DMS53 (cell line): Measurements from ENCODE around the gene KCNJ15.

ENCODE experiments used
- DNase-seq: peaks from one replicate; lab custom pipeline; 2025; lab: John Stamatoyannopoulos, UW

KCNJ15 gene

DNA sequence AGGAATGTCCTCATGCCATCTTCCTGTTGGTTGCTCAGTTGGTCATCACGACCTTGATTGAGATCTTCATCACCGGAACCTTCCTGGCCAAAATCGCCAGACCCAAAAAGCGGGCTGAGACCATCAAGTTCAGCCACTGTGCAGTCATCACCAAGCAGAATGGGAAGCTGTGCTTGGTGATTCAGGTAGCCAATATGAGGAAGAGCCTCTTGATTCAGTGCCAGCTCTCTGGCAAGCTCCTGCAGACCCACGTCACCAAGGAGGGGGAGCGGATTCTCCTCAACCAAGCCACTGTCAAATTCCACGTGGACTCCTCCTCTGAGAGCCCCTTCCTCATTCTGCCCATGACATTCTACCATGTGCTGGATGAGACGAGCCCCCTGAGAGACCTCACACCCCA, 42.9 kb downstream of the KCNJ15 start:
- no peak for DNase-seq

DNA sequence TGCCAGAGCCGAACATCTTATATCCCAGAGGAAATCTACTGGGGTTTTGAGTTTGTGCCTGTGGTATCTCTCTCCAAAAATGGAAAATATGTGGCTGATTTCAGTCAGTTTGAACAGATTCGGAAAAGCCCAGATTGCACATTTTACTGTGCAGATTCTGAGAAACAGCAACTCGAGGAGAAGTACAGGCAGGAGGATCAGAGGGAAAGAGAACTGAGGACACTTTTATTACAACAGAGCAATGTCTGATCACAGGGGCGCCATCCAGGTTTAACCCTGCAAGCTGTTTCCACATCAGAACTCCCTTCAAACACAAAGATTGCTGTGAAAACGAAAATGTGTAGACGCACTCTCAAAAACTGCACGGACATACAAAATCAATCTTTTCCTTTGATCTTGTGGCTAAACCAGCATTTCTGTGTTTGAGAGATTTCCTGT, 43.4 kb downstream of the KCNJ15 start:
- DNase-seq, result no peak

DNA sequence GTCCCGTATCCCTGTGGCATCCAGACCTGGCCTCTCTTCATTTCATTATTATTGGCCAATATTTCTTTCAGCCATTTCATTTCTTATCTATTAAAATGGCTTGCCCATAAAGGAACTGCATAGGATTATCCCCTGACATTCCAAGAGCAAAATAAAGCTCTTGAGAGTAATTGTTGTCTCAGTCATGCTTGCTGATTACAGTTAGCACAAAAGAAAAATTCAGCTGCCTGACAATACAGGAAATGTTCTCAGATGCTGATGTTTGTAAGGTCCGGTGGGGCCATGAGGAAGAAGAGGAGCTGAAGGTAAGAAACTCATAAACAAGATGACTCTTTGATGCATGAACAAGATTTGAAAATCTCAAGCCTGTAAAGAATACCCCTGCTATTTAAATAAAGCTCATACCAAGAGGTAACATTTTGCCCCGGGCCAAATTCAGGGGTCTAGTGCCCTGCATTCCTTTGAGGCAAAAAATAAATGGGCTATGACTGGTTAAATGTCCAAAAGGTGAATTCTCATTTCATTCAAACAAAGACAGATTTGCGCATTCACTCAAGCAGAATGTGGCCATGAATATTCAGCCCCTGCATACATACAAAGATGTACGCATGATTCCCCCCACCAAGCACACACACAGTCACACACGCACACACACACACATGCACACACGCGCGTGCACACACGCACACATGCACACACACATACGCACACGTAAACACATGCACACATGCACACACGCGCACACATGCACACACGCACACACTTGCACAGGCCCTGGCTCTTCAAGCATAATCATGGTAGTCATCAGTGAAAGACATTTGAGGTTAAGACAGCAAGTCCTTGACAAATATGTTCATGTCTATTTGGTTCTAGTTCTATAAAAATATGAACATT, 44.8 kb downstream of the KCNJ15 start:
- no peak for DNase-seq

DNA sequence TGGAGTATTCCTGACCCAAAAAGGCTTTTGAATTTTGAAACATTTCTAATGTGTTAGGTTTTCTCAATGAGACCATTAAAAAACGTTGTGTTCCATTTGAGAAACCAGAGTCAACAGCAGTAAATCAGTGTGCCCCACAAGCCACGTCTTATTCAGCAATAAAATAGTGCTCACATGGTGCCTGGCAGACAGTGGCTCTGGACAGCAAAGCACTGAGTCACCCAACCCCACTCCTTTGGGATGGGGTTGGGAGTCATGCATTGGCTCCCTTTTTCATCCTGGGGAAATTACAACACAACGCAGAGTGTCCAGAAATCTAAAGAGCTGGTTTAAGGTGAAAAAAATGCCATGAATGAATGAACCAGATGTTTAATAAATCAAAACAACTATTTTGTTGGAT, 46.5 kb downstream of the KCNJ15 start:
- no peak for DNase-seq

DNA sequence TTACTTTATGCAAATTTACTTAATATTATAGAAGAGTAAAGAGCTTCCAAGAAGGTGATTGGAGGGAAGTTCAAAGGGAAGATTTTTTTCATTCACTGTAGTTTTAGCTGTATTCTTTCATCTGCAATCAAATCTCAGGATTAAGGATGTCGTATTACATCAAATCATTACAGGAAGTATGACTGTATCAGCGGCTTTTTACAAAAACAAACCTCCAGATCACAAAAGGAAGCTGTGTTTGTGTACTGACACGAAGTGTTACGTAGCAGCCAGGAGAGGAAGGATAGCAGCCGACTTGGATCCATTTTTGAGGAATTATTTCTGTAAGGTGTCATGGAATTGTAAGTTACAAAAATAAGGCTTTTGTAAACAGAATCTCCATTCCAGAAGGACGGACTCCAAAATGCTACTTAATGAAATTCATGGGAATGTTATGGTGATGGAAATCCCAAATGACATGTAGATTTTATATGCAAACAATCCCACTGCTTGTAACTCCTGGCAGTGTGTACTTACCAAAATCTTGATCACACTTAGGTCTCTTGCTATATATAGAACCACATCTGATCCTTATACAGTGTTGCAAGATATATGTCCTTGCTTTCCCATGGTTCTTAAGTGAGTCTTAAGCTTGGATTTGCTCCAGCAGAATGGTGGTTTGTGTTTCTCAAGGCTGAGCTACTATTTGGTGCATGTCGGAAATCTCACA, 49.8 kb downstream of the KCNJ15 start:
- no peak for DNase-seq

DNA sequence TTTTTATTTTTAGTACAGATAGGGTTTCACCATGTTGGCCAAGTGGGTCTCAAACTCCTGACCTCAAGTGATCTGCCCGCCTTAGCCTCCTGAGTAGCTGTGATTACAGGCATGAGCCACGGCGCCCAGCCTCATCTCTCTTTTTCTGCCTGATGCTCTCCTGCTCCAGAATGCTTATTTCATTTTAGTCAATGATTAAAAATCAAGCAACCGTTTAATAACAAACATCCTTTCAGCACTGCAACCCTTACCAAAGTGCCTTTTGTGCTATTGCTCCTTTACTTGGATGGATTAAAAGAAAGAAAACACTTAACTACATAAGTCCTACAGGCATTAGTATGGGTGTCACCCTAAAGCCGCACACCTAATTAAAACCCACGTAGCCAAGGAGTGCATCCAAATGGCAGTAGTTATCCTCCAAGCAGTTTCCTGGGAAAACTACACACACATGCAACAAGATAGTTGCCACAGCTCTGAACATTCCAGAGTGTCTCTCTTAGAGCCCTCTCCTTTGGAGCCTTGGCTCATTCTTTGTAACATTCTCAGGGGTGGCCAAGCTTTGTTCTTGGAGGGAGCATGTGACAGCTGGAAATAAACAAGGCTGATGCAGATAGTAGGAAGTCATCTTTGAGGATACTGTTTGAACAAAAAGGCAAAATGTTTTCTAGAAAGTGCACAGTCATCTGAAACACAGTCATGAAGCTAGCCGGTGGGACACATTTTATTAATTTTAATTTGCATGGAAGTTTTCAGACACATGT, 51.2 kb downstream of the KCNJ15 start:
- DNase-seq, result no peak

DNA sequence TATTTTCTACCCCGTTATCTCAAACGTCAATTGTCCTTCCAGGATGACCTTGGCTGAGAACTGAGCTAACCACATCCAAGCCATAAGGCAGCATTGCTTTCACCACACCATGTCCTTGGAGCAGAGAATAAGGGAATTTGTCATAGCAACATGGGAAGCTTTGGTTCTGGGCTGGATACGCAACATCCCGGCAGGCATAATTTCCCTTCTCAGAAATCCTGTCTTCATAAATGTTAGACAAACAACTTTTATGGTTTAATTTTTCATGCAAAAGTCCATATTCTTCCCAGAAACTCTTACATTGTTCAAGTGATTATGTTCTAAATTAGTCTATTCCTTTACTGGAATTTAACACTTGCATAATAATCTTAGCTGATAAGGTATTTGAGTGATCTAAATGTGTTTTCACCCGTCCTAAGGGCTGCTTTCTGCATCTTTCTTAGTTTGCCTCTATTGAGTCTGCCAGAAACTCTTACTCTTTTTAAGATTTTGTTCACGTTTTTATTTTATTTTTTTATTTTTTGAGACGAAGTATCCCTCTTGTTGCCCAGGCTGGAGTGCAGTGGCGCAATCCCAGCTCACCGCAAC, 51.8 kb downstream of the KCNJ15 start:
- no peak for DNase-seq

DNA sequence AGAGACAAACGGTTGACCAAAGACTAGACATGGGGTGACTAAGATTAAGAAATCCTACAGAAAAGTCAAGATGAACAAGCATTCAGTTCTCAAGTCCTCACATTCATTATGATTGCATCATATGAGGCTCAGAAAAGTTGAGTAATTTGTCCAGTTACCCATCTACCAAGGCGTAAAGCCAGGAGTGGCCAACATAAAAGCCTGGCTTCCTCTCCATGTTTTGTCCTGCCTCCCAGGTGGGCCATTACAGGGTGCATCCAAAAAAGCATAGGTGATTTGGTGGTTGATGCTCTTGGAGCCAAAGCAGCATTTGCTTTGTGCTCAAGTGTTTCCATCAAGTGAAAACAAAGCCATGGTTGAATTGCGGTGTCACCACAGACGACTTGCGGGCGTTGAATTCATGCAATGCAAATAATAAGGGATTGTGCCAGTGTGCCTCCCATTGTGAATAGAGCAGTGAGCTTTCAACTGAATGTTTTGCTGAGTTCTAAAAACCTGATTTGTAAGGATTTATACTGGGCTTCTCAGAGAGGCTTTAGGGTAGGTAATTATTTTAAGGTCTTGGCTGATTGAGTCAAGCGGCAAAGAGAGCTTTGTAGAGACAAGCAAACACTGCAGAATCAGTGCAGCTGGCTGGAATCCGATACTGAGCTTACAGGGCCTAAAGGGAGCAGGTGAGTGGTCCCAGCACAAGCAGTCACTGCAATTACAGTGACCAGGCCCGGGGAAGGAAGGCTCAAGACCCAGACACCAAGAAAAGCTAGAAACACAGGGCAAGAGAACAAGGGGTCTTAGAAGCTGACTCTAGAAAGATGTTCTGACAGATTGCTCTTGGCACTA, 54.1 kb downstream of the KCNJ15 start:
- no peak for DNase-seq

DNA sequence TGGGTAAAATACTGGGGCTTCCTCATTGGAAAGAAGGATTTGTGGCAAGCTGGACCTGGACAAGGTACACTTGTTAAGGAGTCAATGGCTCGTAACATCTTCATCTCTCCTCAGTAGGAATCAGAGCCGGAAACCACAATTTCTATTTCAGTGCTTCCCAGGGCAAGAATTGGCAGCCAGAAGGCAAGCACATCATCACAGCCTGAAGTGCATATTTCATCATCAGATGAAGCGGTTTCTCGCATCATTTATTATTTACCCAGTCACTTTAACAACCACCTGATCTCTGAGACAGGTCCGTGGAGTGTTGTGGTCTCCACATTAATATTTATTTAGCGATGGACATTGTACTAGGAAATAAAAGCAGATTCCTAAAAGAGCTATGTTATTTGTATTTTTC, 55.0 kb downstream of the KCNJ15 start:
- DNase-seq, result peak; percentile 38

DNA sequence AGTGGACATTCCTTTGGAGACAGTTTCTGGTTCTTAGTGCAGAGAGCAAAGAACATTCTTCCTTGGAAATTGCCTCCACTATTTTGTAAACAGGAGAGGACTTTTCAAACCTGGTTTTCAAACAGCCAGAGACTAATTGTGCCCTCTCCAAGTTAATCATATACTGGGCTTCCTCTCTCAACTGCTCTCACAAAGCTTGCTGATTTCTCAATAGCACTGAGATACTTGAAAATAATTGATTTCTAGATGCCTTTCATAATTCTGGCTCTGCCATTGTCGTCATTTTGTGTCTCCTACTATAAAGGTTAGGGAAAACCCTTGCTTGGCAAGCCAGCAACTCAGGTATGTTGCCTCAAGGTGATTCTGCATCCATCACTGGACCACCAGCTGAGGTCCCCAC, 56.0 kb downstream of the KCNJ15 start:
- DNase-seq, result no peak

DNA sequence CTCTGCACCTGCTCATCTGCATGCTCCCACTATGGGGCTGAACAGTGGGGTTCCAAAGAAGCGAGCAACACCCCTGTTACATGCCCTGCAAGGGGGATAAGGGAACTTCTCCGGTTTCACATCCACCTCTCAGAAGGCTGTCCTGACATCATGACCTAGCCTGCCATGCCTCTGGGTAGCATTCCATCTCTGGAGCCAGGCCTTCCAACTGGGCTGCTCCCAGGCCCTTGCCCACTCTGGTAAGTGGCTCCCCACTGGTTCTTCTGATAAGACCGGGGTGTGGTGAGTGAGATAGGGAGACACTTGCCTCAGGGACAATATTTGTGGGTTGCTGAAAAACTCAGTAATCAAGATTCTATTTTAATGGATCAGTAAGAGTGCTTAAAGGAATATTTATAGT, 57.8 kb downstream of the KCNJ15 start:
- no peak for DNase-seq

DNA sequence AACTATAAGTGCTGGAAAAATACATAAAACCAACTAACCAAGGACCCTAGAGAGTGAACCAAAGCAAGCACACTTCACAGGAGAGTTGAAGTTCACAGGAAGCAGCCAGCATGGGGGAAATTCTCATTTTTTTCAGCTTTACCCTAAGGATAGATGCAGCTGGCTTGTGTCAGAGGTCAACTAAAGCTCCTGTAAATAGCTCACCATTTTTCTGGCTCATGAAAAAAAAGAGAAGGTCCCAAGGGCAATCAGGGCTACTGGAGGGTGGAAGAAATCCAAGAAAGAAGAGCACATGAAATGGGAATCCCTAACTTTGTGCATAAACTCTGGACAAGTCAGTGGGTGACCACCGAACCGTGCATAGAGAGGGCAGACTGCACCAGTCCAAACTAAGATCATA, 58.3 kb downstream of the KCNJ15 start:
- DNase-seq, result no peak

DNA sequence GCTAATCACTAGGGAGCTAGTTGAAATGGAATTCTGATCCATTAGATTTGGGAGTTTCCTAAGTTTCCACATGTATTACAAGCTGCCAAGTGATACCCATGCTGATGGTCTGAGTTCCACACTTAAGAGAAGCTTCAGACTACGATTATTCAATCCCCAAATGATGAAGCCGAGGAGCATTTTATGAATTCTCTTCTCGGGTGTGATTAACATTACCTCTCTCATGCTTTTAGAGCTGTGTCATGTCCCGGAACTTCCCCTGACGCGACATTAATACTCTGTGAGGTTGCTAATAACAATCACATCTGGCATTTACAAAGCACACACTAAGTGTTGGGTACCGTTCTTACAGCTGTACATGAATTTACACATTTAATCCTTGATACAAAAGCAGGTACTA, 63.0 kb downstream of the KCNJ15 start:
- DNase-seq, result no peak

DNA sequence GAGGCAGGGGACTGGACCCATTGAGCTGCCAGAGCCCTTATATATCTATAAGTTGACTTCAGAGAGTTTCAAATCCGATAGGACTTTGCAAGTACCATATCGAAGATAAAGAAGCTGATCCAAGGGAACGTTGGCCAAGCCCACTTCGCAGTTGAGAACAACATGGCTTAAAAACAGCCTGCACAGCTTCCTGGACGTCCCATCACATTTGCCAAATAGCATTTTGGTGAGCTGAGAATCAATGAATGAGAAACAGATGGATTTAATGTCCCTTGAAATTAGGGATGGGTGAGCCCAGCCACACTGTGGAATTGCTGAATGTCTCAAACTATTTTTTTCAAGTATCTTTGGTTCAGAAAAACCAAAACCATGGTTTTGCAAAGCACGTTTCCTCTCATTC, 64.8 kb downstream of the KCNJ15 start:
- DNase-seq, result no peak

DNA sequence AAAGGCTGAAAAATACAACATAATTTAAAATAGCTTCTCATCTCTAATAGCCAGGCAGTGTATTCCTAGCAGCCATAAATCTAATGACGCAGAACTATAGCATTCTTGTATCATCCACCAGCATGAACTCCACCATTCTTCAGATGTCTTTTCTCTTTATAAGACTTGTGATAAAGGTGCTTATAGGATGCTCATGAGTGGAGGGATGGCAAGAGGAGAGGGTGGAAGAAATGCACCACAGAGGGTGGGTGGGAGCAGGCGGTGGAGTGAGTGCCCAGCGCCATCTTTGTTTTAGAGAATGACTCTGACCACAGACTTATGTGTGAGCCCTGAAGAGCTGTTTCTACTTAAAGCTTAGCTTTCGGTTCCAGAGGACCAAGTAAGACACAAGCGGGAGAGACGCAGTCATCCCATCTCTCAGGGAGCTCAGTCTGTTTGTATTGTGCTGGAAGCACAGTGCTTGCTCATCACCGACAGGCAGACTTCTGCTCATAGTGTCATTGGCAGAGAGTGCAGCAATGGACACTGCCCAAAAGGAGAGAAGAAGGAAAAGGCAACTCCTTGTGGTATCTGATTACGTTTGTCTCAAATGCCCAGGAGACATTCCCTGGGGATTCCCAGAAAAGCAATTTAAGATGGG, 65.6 kb downstream of the KCNJ15 start:
- DNase-seq, result no peak

DNA sequence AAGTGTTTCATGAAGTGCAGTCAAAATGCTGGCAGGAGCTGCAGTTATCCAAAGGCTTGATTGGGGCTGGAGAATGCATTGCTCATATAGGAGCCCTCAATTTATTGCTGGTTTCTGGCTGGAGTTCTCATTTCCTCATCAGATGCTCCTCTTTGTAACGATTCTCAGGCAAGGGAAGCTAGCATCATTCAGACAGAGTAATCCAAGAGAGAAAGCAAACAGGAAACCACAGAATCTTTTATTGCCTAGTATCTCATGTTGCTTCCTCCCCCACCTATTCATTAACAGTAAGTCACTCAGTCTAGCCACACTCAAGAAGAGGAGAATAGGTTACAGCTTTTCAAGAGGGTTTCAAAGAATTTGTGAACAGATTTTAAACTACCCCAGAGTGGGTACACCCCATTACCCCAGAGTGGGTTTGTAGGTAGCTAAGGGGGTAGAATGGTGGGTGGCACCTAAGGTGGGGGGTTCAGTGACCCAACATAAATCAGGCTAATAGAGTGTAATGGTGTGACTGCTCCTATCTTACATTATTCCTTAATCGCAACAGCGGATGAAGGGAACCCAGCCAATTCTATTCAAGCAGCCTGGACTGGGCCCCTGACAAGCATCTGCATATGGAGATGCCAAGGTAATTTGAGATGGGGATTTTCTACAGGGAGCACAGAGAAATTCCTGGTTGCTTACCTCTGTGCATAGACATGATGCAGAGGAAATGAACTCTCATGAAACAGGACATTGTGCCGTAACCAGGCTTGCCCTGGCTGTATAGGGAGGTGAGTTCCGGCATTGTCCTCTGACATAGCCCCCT, 67.1 kb downstream of the KCNJ15 start:
- DNase-seq, result no peak

DNA sequence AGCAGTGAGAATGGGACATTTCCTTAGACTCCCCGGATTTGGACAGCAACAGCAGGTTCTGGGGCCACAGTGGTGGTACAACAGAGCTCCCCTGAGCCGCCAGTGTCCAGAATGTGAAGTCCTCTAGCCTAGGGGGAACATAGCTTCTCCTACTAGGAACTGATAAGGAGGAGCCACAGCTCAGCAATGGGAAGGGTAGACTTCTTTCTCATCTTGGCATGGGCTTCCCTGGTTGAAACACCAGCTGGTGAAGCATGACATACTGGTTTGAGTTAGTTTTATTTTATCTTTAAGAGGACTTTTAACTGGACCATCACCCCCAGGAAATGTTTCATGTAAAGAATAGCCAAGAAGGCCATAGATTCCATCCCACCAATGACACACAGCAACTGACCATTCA, 68.4 kb downstream of the KCNJ15 start:
- no peak for DNase-seq

DNA sequence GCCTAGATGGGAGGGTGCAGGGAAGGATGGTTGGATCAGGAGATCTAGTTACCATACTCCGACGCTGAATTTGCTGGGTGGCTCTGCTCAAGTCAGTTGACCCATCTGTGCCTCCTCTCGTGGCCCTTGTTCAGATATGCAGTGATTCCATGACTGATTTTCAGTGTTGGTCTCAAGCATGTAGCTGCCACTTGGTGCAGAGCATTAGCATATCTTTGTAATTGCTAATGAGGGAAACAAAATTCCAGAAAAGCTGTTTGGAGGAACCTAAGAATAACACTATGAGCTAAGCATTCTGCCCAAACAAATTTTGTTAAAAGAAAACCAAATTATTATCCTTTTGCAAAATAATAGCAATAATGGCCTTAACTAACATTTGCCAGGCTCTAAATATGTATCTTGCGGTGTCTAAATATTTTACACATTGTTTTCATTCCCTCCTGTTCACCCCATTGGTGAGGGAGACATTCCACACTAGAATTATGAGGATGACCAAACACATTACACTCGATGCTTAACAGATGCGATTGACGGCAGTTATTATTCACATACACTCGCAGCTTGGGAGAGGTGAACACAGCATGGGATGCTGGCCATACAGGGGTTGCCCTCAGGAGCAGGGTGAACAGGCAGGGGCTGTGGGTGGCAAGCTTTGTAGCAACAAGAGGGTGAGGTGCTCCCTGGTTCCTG, 69.1 kb downstream of the KCNJ15 start:
- DNase-seq, result no peak

DNA sequence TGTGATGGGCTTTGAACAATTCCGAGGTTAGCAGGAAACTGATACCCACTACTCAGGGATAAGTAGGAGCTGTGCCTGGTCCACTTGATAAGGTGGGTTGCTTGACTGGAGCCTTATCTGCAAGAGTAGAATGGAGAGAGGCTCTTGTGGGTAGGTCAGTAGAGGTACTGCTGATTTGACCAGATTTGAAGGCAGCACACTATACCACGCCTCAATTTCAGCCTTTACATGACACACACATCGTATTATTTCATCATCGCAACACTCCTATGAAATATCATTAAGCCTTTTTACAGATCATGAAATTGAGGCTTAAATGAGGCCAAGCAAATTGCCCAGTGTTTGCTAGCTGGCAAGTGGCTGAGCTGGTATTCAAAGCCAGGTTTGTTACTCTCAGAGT, 69.6 kb downstream of the KCNJ15 start:
- DNase-seq, result no peak
